ENCODE data around the gene CAPN15.
"Not testable (repeated sequence)": the region's sequence is repeated elsewhere in the genome, so short reads cannot be mapped to it uniquely, and the experiment has no call there.

The CAPN15 gene

DNA sequence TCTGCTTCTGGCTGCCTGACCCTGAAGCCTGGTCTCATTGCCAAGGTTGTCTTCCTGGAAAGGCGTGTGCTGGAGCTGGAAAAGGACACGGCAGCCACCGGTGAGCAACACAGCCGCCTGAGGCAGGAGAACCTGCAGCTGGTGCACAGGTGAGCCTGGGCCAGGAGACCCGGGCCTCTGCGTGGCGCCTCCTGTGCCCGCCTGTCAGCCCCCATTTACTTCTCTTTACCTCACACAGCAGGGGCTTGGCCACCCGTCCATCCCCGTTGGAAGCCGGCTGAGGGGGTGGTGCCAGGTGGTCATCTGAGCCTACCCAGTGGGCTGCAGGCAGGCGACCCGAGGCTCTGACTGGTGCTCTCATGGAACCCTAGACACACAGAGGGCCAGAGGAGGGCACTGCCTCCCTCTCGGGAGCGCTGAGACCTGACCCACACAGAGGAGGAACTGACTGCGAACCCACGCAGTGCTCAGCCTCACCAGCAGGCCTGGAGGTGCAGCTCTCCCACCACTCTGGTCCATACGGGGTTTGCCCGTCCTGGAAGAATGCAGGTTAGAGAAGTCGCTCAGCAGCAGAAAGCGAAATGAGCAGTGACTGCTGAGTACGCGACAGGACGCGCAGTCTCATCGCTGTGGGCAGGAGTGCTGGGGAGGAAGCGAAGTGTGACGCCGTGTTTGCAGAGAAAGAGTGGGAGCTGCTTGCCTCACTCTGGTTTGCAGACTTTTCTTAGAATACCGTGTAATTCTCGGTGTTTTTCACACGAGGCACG lies 21.9 kb upstream of the CAPN15 start:
- no peak for DNase-seq (ENCODE audit: insufficient read length, low spot score)
- FAIRE-seq, result no peak

GRCh38 chr16:506246-506546 lies 21.3 kb upstream of the CAPN15 start:
- FAIRE-seq, result no peak
- DNase-seq (ENCODE audit: insufficient read length, low spot score), result no peak

DNA sequence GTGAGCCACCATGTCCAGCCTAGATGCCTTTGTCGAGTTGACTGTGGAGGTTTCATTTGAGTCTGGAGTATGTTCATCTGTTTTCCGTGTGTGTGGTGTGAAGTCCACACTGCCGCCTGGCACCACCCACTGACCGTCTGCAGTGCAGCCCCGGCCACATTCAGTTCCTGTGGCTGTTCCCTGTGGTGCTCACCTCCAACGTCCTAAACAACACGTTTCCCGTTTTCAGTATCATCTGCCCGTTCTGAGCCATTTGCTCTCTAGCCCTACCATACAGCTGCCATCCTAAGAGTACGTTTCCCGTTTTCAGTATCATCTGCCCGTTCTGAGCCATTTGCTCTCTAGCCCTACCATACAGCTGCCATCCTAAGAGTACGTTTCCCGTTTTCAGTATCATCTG lies 20.0 kb upstream of the CAPN15 start:
- not testable (repeated sequence) for DNase-seq (ENCODE audit: insufficient read length, low spot score)
- FAIRE-seq, result peak; percentile 51

GRCh38 chr16:507996-508395 lies 19.5 kb upstream of the CAPN15 start:
- FAIRE-seq (no peak), DNase-seq (ENCODE audit: insufficient read length, low spot score) (no peak)

DNA sequence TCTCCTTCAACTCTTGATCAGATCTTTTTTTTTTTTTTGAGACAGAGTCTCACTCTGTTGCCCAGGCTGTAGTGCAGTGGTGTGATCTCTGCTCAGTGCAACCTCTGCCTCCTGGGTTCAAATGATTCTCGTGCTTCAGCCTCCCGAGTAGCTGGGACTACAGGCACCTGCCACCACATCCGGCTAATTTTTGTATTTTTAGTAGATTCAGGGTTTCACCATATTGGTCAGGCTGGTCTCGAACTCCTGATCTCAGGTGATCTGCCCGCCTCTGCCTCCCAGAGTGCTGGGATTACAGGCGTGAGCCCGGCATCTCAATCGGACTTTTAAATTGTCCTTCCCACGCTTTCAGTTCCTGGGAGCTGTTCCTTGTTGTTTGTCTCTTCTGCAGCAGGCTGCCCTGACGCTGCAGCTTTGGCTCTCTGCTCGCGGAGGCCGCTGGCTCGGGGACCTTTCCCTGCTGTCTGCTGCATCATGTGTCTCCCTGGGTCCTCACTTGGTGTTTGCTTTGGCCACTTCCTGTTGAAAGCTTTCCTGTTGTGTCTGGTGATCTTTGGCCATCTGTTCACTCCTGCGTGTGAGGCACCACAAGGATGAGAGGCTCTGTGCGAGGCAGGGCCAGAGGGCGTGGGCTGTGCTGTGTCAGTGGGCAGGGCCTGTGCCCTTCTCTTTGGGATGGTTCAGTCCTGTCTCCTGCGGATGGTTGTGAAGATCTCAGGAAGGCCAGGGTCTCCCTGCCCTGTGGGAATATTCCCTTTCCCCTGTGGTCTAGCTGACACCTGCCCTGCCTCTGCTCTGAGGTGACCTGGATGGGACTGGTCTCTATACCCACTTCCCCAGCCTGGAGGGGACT lies 18.4 kb upstream of the CAPN15 start:
- DNase-seq (ENCODE audit: insufficient read length, low spot score) (no peak), FAIRE-seq (no peak)

DNA sequence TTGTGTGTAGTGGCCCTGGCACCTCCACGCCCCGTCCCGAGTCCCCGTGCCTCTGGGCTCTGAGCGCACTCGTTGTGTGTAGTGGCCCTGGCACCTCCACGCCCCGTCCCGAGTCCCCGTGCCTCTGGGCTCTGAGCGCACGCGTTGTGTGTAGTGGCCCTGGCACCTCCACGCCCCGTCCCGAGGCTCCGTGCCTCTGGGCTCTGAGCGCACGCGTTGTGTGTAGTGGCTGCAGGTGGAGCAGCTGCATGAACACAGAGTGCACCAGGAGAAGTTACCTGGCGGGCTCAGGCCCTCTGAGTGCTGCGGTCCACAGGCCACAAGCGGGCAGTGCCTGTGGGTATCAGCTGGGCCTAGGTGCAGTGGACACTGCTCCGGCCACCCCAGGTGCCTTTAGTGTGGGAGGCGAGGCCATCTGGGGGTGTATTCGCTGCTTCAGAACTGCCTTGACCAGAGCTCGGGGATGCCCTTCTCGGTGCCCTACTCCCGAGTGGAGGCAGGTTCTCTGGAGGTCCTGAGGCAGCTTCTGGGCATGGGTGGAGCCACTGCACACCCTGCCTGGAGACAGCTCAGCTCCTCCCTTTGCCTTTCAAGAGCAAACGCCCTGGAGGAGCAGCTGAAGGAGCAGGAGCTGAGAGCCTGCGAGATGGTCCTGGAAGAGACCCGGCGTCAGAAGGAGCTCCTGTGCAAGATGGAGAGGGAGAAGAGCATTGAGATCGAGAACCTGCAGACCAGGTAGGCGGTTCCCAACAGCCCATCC lies 17.3 kb upstream of the CAPN15 start:
- FAIRE-seq (no peak), DNase-seq (ENCODE audit: insufficient read length, low spot score) (no peak)

DNA sequence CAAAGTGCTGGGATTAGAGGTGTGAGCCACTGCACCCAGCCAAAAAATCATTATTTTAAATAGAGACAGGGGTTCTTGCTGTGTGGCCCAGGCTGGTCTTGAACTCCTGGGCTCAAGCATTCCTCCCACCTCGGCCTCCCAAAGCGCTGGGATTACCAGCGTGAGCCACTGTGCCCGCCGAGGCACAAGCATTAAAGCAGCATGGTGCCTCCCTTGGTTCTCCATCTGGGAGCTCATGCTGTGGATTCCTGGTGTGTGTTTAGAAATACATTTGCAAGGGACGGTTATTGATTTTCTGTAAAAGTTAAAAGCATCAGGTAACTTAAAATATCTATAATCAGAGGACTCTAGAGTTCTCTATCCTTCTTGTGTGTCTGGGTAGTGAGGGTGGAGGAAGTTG lies 14.7 kb upstream of the CAPN15 start:
- FAIRE-seq, result no peak
- no peak for DNase-seq (ENCODE audit: insufficient read length, low spot score)

DNA sequence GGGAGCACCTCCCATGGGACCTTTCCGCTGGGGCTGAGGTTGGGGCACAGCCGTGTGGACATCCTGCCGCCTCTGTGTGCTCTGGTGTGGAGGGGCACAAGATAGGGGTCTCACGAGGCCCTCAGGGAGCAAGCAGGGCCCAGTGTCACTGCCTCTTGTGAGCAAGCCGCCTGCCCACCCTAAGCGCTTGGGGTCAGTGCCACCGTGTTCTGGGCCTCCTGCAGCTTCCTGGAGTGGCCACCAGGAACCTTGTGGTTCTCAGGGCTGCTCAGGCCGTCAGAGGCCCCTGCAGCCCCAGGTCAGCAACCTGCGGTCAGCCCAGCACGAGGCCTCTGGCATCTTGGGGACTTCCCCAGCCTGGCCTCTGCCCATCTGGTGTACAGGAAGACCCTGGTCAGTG lies 13.6 kb upstream of the CAPN15 start:
- DNase-seq (ENCODE audit: insufficient read length, low spot score), result no peak
- FAIRE-seq, result no peak

DNA sequence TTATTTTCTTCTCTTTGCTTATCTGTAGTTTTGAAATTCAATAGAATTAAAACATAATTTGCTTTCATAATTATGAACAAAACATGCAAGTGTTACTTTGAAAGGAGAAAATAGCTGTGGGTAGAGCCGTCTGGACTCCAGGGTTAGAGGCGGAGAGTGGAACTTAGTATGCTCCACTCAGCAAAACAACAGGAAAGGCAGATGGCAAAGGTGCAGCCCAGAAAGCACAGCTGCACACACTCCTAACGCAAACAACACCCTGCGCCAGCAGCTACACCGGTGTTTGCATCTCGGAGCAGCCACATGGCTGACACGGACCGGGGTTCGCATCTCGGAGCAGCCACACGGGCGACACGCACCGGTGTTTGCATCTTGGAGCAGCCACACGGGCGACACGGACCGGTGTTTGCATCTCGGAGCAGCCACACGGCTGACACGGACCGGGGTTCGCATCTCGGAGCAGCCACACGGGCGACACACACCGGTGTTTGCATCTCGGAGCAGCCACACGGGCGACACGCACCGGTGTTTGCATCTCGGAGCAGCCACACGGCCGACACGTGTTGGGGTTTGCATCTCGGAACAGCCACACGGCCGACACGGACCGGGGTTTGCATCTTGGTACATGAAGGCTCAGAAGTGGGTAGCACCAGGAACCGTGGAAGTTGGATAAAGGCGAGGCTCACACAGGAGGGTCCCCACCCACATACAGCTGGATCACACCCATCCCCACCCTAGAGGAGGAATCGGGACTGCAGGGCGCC lies 12.2 kb upstream of the CAPN15 start:
- DNase-seq (ENCODE audit: insufficient read length, low spot score) (no peak), FAIRE-seq (peak; percentile 69)

DNA sequence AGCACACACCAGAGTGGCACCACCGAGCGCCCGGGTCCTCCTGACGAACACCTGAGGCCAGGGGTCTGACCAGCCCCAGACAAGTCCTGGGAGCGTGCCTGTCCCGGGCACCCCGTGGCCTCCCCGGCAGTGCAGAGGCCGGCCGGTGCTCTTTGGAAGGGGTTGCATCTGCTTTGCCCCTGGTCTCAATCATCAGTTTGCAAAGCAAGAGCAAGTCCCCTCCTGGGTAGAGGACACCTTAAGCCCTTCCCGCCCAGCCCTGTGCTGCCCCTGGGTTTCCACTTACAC lies 11.6 kb upstream of the CAPN15 start:
- no peak for DNase-seq (ENCODE audit: insufficient read length, low spot score)
- FAIRE-seq, result no peak

DNA sequence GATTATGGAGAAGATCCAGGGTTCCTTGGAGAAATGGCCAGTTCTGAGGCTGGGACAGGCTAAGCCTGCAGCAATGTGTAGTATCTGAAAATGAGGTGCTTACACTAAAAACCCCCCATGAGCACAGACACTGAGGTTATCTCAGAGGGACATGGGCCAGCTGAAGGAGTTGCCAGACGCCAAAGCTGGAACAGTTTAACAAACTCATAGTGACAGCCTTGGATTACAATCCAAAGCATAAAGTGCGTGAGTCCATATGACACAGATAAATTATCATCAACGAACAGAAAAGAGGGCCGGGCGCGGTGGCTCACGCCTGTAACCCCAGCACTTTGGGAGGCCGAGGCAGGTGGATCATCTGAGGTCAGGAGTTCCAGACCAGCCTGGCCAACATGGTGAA lies 11.2 kb upstream of the CAPN15 start:
- DNase-seq (ENCODE audit: insufficient read length, low spot score), result no peak
- FAIRE-seq, result no peak

DNA sequence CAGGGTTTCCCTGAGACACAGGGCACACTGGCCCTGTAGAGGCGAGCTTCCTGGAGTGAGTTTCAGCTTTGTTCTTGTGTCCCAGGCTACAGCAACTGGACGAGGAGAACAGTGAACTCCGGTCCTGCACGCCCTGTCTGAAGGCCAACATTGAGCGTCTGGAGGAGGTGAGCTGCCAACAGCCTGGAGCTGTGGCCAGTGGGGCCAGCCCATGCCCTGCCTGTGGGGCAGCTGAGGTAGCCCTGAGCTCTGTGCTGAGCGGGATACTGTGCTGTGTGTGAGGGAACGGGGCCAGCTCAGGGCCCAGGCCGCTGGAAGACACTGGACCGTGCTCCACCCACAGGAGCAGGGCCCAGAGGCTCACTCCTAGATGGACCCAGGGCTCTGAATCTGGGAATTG lies 8.7 kb upstream of the CAPN15 start:
- DNase-seq (ENCODE audit: insufficient read length, low spot score) (no peak), FAIRE-seq (no peak)

- no peak for FAIRE-seq
- DNase-seq (ENCODE audit: insufficient read length, low spot score), result no peak
Measured at GRCh38 chr16:519425-519824, 8.1 kb upstream of the CAPN15 start.

GRCh38 chr16:519841-520687 lies 7.4 kb upstream of the CAPN15 start:
- DNase-seq (ENCODE audit: insufficient read length, low spot score), result no peak
- no peak for FAIRE-seq

GRCh38 chr16:520847-521246 lies 6.7 kb upstream of the CAPN15 start:
- FAIRE-seq (no peak), DNase-seq (ENCODE audit: insufficient read length, low spot score) (no peak)

DNA sequence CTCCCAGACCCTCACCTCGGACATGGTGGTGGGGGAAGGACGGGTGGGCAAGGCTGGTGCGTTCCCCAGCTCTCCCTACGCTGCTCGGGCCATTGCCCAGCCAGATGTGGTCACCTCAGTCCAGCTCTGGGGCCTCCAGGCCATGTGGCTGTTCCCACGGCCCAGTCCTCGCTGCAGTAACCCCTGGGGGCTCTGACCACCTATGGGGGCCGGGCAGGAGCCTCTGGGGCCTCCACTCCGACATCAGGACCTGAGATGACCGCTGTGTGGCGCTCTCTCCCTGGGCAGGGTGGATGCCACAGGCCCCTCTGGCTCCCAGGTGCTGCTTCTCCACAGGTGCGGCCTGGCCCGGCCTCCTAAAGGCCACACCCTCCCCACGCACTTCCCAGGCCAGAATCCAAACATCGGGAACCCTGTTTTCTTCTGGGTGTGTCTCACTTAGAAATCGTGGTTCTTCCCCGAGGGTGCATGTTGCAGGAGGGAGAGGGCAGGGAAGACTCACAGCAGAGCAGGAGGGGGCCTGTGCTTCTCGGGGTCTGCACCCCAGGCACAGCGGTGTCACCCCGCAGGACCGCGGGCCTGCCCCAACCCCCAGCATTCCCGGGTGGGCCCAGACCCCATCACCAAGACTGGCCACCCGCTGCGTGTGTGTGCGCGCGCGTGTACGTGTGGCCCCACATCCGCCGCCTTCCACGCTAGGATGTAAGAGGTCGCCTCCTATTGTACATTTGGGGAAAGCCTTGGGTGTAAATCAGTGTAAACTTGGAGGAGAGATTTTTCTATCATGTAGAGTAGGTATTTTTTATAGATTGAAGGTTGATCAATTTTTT lies 5.9 kb upstream of the CAPN15 start:
- DNase-seq (ENCODE audit: insufficient read length, low spot score) (no peak), FAIRE-seq (no peak)

DNA sequence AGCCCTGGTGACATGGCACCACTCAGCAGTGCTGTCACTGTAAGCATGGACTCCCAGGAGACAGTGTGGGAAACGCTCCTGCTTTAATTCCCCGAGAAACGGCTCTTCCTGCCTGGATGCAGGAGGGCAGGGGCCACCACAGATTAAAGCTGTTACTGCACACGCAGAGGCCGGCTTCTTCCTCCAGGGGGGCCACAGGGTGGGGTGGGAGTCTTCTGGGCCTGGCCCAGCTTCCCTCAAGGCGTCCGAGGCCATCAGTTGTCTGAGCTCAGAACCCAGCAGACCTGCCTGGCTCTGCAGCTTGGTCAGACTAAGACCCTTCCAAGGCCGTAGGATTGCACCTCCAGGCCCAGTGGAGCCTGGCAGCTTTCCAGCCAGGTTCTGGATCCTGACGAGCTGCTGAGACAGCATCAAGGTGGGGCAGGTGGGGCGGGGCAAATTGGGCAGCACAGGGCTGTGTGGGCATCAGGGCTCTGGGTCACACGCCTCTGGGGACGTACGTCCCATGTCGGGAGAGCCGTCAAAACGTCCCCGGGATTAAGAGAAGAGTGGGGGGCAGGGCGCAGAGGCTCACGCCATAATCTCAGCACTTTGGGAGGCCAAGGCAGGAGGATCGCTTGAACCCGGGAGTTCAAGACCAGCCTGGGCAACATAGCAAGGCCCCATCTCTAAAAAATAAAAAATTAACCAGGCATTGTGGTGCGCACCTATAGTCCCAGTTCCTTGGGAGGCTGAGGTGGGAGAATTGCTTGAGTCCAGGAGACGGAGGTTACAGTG lies 5.0 kb upstream of the CAPN15 start:
- DNase-seq (ENCODE audit: insufficient read length, low spot score), result no peak

DNA sequence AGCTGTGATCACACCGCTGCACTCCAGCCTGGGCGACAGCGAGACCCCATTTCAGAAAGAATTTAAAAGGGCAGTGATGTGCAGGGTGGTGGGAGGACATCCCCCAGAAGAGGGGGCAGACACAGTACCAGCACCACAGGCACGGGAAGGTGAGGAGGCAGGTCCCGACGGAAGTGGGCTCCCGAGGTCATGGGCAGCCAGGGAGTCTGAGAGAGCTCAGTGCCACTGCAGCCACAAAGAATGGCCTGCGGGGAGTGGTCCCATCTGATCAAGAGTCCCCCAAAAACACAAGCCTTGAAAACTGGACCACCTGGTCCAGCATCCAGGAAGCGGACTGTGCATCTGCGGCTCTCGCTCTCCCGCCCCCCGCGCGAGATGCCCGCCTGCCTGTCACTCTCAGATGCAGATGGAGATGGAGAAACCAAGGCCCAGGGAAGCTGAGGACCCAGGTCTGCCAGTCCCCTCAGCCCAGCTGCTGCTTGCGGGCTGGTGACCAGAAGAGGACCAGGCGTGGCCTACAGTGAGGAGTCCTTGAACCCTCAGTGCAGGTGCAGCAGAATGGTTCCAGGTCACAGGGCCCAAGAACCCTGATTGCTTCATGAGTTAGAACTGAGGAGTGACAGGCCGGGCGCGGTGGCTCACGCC lies 4.3 kb upstream of the CAPN15 start:
- DNase-seq (ENCODE audit: insufficient read length, low spot score), result no peak
- no peak for FAIRE-seq

More for the DNA sequence above, 5.0 kb upstream of the CAPN15 start:
- no peak for FAIRE-seq
